NCI-H524 (cell line): Measurements from ENCODE around the gene MAB21L3.
"Not testable (repeated sequence)": the region's sequence is repeated elsewhere in the genome, so short reads cannot be mapped to it uniquely, and the experiment has no call there.

Source experiments
- DNase-seq, 2 experiments: peaks; one replicate each; lab custom pipeline; 2025; lab: John Stamatoyannopoulos, UW

The MAB21L3 gene

DNA sequence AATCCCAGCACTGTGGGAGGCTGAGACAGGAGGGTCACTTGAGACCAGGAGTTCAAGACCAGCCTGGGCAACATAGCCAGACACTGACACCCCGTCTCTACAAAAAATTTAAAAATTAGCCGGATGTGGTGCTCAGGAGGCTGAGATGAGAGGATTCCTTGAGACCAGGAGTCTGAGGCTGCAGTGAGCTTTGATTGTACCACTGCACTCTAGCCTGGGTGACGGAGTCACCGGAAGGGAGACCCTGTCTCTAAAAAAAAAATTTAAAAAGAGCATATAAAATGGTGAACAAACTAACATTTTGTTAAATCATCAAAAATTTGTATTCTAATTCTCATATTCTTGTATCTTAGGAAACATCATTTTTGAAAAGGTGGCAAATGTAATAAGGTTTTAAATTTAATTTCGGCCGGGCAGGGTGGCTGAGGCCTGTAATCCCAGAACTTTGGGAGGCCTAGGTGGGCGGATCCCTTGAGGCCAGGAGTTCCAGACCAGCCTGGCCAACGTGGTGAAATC, 27.1 kb downstream of the MAB21L3 start:
- DNase-seq: no peak

DNA sequence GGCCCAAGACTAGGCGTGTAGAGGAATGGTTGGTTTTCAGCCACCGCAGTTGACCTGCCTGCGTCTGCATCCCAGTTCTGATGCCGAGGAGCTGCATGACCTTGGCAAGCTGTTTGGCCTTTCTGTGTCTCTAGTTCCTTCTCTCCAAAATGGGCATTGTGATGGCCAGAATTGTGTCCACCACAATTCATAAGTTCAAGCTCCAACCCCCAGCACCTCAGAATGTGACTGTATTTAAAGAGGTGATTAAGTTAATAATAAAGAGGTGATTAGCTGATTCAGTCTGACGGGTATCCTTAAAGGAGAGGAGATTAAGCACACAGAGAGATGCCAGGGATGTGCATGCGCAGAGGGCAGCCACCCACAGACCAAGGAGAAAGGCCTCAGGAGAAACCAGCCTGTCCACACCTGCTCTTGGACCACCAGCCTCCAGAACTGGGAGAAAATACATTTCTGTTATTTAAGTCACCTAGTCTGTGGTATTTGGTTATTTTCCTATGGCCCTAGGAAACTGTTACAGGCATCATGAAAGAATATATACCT, 28.5 kb downstream of the MAB21L3 start:
- DNase-seq: no peak

DNA sequence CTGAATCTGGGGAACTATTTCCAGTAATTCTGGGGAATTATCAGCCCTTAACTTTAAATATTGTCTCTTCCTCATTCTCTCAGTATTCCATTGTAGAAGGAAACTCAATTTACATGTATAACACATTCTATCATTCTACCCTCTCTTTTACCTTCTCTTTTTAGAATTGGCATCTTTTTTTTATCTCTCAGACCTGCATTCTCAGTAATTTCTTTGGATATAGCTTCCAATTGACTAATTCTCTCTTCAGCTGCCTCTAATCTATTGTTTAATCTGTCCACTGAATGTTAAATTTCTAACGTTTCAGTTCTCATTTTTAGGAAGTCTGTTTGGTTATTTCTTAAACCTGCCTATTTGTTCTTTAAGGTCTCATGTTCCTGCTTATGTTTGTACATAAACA, 33.0 kb downstream of the MAB21L3 start:
- DNase-seq: no peak

DNA sequence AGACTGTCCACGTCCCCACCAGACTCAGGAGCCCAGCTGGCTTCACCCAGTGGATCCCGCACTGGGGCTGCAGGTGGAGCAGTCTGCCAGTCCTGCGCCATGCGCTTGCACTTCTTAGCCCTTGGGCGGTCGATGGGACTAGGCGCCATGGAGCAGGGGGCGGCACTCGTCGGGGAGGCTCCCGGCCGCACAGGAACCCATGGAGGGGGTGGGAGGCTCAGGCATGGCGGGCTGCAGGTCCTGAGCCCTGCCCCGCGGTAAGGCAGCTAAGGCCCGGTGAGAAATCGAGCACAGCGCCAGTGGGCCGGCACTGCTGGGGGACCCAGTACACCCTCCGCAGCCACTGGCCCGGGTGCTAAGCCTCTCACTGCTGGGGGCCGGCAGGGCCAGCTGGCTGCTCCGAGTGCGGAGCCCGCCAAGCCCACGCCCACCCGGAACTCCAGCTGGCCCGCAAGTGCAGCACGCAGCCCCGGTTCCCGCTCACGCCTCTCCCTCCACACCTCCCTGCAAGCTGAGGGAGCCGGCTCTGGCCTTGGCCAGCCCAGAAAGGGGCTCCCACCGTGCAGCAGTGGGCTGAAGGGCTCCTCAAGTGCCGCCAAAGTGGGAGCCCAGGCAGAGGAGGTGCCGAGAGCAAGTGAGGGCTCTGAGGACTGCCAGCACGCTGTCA, 35.4 kb downstream of the MAB21L3 start:
- DNase-seq: not testable (repeated sequence)

DNA sequence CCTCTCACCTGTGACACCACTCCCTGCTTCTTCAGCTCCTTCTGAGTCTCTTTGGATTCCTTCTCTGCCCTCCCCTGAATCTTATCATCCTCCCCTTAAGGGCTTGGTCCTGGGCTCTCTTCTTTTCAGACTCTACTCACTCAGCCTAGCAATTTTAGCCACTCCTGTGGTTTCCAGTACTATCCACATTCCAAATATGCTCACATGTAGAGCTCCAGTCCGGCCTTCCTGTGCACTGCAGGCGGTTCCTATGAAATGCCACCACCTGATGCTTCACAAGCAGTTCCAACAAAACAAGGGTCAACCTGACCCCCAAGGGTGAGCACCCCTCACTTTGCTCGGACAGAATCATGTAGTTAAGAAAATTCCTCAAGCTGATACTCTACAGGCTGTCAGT, 35.9 kb downstream of the MAB21L3 start:
- DNase-seq: no peak

DNA sequence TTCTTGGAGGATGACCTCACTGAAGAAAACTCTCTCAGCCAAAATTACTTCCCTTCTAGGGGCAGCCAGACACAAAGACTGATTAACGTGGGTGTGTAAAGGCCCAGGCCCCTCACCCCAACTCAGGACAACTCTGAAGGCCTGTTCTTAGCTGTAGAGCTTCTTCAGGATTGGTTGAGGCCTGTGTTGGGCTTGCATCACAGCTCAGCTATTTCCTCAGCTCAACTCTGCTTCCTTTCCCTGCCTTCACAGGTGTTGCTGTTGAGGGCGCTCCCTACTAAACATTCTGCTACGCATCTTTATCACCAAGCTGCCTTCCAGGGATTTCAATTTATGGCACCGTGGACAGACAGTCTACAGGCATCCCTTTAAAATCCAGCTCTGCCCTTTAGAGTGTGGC, 36.8 kb downstream of the MAB21L3 start:
- no peak for DNase-seq

DNA sequence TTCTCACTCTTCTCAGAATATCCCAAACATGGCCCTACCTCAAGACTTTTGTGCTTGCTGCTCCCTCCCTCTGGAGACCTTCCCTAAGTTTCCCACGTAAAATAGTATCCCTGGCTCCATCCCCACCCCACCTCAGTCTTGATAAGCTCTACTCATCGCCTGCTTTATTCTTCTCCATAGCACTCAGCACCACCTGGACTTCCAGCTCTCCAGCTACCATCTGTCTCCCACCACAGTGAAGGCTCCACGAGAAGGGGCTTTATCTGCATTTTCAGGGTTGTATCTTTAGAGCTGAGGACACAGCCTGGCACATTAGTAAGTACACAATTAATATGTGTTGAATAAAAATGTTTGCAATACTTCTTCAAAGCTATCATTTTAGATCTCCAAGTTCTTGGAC, 37.8 kb downstream of the MAB21L3 start:
- DNase-seq: peak; percentile 45 to 64

DNA sequence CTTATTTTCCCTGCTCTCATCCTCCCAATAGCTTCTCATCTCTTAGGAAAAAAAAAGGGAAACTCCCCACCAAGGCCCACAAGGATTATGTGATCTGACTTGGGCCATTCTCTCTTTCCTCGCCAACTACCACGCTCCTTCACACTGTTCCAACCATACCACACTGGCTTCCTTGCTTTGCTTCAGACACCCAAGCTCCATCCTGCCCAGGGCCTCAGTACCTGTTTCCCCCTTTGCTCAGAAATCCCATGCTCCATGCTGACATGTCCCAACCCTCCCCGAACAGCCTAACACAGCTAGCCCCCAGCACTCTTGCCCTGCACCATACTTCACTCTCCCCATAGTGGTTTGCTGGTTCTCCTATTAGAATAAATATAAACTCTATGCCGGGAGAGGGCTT, 39.2 kb downstream of the MAB21L3 start:
- no peak for DNase-seq

DNA sequence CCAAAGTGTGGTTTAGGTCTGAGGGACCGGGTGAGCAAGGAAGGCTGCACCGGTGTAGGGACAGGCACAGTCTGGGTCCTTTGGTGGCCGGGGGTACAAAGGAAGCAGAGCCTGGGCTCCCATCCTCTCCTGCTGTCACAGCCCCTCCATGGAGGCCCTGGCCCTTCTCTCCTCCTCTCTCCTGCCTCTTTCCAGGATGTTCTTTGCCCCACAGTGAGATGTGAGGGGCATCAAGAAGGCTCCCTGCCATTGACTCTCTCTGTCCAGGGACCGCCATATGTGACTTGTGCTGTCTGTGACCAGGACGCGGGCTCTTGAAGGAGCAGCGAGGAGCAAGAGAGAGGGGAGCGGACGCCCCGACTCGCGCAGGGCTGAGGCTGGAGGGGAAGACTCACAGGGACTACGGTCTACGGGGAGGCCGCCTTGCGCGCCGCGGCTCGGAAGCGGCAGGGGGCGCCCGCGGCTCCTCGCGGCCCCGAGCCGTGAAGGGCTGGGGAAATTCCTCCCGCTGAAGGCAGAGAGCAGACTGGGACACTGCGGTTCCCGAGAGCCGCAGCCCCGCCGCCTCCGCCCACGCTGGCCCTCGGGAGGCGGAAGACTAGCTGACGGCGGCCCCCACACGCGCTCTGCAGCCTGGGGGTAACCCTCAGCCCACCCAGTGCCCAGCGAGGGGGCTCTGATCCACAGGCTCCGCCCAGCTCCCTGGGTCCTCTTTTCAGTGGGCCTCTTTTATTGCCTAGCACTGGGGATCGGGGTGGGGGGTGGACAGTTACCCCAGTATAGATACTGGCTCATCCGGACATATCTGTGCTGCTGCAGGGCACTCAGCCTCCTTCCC, 40.8 kb downstream of the MAB21L3 start:
- DNase-seq: peak; percentile 28 to 68

DNA sequence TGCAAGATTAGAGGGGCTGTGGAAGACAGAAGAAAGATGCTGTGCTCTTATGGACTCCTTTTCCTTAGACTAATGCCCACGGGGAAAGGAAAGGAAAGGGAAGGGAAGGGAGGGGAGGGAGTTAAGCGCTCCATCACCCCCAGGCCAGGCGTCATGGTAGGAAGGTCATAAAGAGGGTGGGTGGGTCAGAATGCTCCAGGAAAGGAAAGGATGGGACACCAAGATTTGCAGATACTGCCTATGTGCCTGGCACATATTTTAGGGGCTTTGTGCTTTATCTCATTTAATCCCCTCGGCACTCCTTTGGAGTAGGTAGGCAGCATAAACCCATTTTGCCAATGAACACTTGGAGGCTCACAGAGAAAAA, 41.4 kb downstream of the MAB21L3 start:
- DNase-seq: no peak

DNA sequence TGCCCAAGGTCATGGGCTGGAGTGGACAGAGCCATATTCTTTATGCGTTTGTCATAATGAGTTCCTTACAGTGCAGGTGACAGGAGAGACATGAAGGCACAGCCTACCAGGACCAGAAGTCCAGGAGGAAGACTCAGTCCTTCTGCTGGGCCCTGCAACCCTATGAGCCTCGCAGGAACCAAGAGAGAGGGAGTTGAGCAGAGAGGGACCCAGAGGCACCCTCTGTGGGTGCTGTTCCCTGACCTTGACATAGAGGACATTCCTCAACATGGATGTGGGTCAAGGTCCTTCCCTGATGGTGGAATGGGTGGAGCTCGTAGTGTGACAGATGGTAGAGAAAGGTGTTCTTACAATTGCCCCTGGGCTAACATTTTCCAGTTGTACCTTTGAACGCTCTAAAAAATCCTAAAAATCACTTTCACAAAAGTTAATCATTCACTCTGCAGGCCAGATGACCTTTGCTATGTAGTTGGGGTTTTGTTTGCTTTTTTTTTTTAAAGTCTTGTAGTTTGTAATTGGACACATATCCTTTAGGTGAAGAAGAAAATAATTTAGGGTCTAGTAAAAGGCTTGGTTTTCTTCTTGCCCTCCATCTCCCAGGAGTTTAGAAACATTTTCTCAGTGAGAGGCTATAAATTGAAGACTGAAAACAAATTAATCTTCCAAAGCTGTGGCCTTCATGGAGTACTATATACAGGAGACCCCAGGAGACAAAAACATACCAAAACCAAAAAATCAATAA, 41.9 kb downstream of the MAB21L3 start:
- DNase-seq: no peak

DNA sequence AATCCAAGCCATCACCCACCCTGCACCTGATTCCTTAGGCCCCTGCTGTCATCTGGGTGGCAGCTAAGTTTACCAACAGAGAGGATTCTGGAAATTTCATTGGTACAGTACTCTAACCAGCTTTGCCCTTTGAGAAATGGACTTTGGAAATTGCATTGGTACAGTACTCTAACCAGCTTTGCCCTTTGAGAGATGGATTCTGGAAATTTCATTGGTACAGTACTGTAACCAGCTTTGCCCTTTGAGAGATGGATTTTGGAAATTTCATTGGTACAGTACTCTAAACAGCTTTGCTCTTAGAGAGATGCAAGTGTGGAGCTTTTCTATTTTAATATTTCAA, 42.5 kb downstream of the MAB21L3 start:
- no peak for DNase-seq

DNA sequence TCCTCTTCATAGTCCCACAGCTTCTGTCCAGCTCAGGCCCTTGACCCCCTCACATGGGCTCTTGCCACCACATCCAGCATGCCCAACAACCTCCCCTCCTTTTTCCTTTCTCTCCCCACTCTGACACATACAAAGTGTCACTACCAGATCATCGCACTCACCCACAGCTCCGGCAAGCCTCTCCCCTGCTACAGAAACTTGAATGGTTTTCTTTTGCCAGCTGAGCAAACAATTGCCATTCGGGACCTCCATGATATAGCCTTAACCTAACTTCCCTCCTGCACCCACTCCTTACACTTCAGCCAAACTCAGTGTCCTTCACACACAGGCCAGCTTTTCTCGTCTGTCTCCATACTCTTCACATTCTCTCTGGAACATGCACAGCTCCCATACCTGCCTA, 43.3 kb downstream of the MAB21L3 start:
- no peak for DNase-seq

DNA sequence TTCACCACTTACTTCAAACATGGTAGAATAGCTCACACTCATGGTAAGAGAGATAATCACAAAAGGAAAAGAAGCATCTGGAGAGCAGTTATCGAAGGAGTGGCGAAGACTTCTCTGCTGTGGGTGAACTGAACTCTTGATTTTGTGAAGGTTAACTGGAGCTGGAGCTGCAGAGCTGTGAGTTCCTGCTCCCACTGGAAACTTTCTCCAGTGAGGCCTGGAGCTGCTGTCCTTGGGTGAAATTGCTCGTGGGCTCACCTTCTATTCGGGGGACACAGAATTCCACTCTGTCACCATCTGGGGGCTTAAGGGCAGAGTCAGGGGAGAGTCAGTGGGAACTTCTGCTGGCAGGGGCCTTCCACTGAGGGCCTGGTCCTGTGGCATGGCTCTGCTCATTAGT, 45.9 kb downstream of the MAB21L3 start:
- no peak for DNase-seq

DNA sequence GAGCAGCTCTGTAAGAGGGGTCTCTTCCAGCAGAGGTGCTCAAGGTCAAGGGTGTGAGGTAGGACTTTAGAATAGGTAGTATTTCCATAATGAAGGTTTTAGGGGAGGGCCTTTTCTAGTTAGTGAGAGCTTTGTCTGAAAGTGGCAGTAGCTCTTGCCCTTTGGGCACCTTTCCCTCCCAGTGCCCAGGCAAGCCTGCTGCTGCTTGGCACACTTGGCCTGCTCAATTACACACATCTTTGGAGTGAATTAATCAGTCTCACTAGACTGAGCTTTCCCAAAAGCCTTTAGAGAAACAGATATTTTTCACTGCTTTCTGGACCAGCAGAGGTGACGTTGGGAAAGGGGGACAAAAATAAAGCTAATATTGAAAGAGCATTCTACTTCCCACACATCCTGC, 48.0 kb downstream of the MAB21L3 start:
- no peak for DNase-seq

DNA sequence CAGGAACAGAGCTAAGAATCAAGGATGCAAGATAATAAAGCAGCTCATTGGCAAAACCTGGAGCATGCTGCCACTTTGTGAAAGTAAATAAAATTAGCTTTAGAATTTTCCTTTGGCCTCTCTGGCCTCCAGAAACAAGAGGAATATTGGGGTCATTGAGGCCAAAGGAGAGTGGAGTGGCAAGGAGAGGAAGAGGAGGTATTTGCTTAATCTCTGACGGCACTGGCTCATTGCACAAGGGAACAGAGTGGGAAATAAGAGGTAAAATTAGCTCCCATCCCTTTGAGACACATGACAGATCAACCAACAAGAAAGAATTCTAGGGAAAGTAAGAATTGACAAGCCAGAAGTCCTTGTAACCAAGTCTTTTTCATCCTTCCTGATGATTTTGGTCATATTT, 48.4 kb downstream of the MAB21L3 start:
- no peak for DNase-seq

DNA sequence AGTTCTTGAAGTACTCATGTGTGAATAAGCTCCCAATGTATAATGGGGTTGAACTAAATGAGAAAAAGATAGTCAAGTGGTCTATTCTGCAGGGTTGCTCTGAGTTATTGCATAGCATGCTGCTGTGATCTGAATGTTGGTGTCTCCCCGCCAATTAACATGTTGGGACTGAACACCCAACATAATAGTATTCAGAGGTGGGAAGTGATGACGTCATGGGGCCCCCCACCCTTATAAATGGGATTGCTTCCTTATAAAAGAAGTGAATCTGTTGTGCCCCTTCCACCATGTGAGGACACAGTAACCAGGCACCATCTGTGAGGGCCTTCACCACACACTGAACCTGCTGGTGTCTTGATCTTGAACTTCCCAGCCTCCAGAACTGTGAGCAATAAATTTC, 50.2 kb downstream of the MAB21L3 start:
- DNase-seq: no peak

DNA sequence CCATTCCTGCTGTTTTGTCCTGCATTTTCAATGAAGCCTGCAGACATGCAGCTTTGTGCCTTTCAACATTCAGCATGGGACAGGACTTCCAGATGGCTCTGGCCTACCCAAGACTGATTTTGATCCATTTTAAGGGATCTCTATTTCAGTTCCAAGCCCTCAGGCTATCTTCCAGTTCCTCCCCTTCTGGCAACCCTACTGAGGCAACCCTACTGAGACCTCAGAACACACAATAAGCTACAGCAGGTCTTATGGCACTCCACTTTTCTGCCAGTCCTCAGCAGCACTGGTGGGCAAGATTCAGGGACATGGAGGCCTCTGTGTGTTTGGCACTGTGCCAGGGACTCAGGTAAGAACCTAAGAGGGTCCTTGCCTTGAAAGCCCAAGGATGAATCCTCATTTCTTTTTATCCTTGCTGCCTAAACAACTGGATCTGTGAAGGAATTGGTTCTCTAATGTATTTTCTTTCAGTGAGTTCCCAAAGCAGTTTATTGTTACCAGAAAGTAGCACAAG, 50.7 kb downstream of the MAB21L3 start:
- no peak for DNase-seq

DNA sequence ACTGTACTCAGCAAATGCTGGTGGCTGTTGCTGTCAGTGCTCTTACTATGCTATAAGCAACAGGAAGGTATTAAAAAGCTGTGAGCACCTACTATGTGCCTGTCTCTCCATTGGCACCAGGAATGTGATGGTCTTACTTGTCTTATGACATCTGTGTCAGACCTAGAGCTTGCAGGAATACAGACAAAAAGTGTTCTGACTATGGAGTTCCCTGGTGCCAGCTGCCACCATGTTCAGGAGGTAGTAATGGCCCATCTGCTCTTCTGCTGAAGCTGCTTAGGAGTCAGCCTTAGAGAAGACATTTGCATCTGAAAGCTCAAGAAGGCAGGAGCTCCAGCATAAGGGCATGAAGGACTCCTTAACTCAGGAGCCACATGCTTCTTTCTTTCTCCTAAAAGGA, 52.3 kb downstream of the MAB21L3 start:
- DNase-seq: no peak

DNA sequence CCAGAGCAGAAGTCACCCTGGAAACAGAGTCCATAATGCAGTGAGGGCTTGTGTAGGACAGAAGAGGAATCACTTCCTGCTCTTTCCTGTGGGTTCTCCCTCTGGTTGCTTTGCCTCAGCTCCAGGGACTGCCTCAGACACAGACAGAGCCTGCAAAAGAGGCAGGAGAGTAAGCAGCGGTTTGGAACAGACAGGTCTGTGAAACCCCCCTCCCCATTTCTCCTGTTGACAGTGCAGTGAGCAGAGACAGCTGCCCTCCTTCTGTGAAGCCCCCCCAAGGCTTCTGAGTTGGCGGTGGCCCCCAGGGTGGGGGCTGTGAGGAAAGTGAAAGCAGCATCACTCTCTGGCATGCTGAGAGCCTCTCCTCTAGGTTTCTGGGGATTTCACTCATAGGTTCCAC, 53.0 kb downstream of the MAB21L3 start:
- no peak for DNase-seq

DNA sequence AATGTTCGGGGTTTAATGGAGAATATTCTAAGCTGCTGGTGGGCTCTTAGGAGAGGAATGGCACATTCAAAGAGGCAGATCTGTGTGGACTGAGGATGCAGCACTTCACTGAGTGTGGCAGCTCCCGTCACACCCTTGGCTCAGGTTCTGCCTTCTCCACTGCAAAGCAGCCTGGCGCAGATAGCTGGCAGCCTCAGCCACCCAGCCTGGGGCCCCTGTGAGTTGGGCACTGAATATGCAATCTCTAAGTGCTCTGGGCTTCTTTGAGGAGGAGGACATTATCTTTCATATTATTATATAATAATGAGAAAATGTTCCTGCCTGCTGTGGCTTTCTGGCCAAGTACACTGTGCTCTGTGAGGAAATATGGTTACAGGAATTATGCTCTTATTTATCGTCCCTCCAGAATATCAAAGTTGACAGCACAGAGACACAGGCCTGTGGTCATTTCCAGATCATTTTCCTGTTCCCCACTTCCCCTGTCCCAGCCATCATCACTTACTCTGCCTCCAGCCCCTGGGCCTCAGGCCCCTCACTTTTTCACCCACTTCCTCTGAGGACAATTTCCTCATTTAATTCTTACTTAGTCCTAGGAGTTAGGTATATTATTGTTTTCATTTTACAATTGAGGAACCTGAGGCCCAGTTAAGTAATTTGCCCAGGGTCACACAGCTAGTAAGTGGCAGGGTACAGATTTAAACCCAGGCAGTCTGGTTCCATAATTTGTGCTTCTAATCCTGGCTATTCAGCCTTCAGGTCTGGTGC, 53.6 kb downstream of the MAB21L3 start:
- DNase-seq: no peak

DNA sequence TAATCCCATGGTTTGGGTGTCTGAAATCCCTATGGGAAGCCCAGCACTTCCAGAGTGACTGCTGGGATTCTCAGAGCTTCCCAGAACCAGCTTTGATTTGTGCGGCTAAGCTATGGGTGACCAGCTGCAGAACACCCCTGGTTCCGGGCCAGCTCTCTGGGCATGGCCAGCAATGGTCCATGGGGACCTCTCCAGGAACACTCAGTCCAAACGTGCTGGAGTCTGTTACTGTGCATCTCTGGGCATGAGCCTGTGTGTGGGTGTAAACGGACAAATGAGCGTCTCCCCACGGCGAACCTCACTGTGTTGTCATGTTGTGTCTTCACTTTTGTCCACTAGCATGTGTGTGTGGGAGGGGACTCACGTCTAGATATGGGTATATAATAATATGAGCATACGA, 54.4 kb downstream of the MAB21L3 start:
- no peak for DNase-seq
